SK-N-MC (cell line): ENCODE data around the gene NAPSA.

ENCODE experiments used
- EZH2 ChIP-seq: fragments of 200-600 bp; sonication (generic); IDR thresholded peaks from one replicate; pipeline ENCODE4 v1.6.1; 2017; ENCODE audit warnings: antibody characterized with exemption
- FOXP2 ChIP-seq: optimal IDR thresholded peaks from 2 replicates; pipeline ENCODE3; 2011; ENCODE audit warnings: mild to moderate bottlenecking, moderate library complexity; ENCODE audit not compliant: insufficient read depth; ENCODE audit errors: extremely low read length, control extremely low read depth
- POLR2AphosphoS5 ChIP-seq: IDR thresholded peaks from 2 replicates; pipeline ENCODE4 v1.6.1; 2012; ENCODE audit warnings: mild to moderate bottlenecking, low read depth, low read length, borderline replicate concordance

GRCh38 chr19:50331221-50331993 is 34.0 kb downstream of the NAPSA start:
- no peak for TF ChIP-seq EZH2
- TF ChIP-seq FOXP2, result no peak
- TF ChIP-seq POLR2AphosphoS5, result no peak
